Gastrocnemius medialis (tissue), 4 donors: Measurements from ENCODE around the gene ATRNL1. TPM values are rescaled to one million over a fixed set of nuclear protein-coding genes. Genes with fewer than 3 reads are reported as not detected.

Experiments
- ATAC-seq, 2 donors: fragments of 150-250 bp; one replicate each; pipeline ENCODE4 v1.9.1; 2016
- DNase-seq, 2 donors: peaks; one replicate each; pipeline ENCODE4 v3.0.0-alpha.2; 2019
- H3K27ac ChIP-seq, 4 donors: fragments of 200-600 bp; sonication (generic); 1 replicate in 1 of 4; 2 replicates in 3 of 4; pipeline ENCODE4 v1.5.1; 2016 to 2018; ENCODE audit warnings: mild to moderate bottlenecking in 2 of 4, moderate library complexity in 1 of 4
- H3K27me3 ChIP-seq, 3 donors: fragments of 200-600 bp; sonication (generic) in 2 of 3; 1 replicate in 1 of 3; 2 replicates in 2 of 3; pipeline versions ENCODE4 v1.5.1 to v1.6.0; 2016 to 2019; ENCODE audit warnings: mild to moderate bottlenecking in 1 of 3, moderate library complexity in 1 of 3
- H3K36me3 ChIP-seq, 2 donors: fragments of 200-600 bp; sonication (generic) in 1 of 2; one replicate each; pipeline ENCODE4 v1.5.1; 2017 to 2018
- H3K4me1 ChIP-seq, 2 donors: fragments of 200-600 bp; sonication (generic) in 1 of 2; one replicate each; pipeline ENCODE4 v1.5.1; 2016 to 2017; ENCODE audit warnings: mild to moderate bottlenecking in 2 of 2
- H3K4me3 ChIP-seq, 4 donors: fragments of 200-600 bp; sonication (generic) in 3 of 4; 1 replicate in 1 of 4; 2 replicates in 3 of 4; pipeline ENCODE4 v1.5.1; 2016 to 2019; ENCODE audit warnings: mild to moderate bottlenecking in 2 of 4
- H3K9me3 ChIP-seq, 3 donors: fragments of 200-600 bp; sonication (generic) in 2 of 3; 1 replicate in 1 of 3; 2 replicates in 2 of 3; pipeline ENCODE4 v1.5.1; 2016 to 2019
- POLR2A ChIP-seq, 2 donors: fragments of 450-650 bp; IDR thresholded peaks; one replicate each; pipeline ENCODE4 v1.6.1; 2017; ENCODE audit warnings: antibody characterized with exemption in 2 of 2, mild to moderate bottlenecking in 2 of 2, moderate library complexity in 2 of 2
- in situ Hi-C, 4 donors: fragments of 200-750 bp; cut with MboI; loops; one replicate each; pipeline versions ENCODE4 v1.15.0 to v1.8.0; 2017; ENCODE audit warnings: low sequenced_read_pairs in 4 of 4
- intact Hi-C: fragments of 100-400 bp; cut with DNase I; formaldehyde crosslinking; loops from one replicate; pipeline ENCODE4 v1.15.1; 2023; ENCODE audit warnings: low total_unique reads
- total RNA-seq, 4 donors: library from RNA; depleted of rRNA; stranded (reverse); fragments of >200 nt; gene quantifications; one replicate each; pipeline versions ENCODE4 v1.1.0 to v1.2.3, GENCODE V29; 2016
- TF ChIP-seq, protein P1 (sequence below), 5 experiments: fragments of 450-650 bp in 3 of 5; fragments of 200-600 bp in 2 of 5; sonication (generic) in 2 of 5; IDR thresholded peaks in 4 of 5; conservative IDR thresholded peaks in 1 of 5; 1 replicate in 4 of 5; 2 replicates in 1 of 5; pipeline ENCODE4 v1.5.1; 2016 to 2019; ENCODE audit warnings: antibody characterized with exemption in 5 of 5, mild to moderate bottlenecking in 3 of 5, moderate library complexity in 3 of 5

ATRNL1 gene
- total RNA-seq, 4 donors from 2014 or later, result 1.6 to 10.8 (median 3.8) TPM

DNA sequence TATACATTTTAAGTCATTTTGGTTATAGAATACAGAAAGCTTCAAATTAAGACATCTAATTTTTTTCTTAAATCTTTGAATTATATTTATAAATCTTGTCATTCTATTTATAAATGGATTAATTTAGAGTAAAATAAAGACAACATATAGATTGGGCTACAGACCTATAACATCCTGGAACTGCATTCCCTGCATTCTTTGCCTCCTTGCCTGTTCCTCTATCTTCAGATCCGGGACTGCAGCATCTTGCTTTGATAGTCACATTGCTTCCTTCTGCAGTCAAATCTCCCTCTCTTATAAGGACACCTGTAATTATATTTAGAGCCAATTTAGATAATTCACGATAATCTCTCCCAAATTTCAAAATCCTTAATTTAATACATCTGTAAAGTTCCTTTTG, 64.2 kb downstream of the ATRNL1 start:
- in situ Hi-C loops (loop anchor here in 1 of 4 donors (25.0 kb wide), 1 partner anchor 1230 kb away; no protein-coding TSS in a partner anchor), intact Hi-C loops (no loop called here)
- Histone ChIP-seq H3K27ac (no peak overlapping the region), H3K9me3 (no peaks in the 10 kb centered on the region), H3K27me3 (no peaks in the 10 kb centered on the region), H3K4me1 (no peaks in the 10 kb centered on the region), H3K36me3 (no peaks in the 10 kb centered on the region), H3K4me3 (no peak overlapping the region)
- TF ChIP-seq, protein P1, sequence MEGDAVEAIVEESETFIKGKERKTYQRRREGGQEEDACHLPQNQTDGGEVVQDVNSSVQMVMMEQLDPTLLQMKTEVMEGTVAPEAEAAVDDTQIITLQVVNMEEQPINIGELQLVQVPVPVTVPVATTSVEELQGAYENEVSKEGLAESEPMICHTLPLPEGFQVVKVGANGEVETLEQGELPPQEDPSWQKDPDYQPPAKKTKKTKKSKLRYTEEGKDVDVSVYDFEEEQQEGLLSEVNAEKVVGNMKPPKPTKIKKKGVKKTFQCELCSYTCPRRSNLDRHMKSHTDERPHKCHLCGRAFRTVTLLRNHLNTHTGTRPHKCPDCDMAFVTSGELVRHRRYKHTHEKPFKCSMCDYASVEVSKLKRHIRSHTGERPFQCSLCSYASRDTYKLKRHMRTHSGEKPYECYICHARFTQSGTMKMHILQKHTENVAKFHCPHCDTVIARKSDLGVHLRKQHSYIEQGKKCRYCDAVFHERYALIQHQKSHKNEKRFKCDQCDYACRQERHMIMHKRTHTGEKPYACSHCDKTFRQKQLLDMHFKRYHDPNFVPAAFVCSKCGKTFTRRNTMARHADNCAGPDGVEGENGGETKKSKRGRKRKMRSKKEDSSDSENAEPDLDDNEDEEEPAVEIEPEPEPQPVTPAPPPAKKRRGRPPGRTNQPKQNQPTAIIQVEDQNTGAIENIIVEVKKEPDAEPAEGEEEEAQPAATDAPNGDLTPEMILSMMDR (IDR thresholded peaks at IDR 0.05 in 4 of 5, conservative IDR thresholded peaks at IDR 0.05 in 1 of 5), result no peak
- TF ChIP-seq POLR2A (IDR thresholded peaks at IDR 0.05), result no peak
- no peak for DNase-seq
- ATAC-seq, result no peak

DNA sequence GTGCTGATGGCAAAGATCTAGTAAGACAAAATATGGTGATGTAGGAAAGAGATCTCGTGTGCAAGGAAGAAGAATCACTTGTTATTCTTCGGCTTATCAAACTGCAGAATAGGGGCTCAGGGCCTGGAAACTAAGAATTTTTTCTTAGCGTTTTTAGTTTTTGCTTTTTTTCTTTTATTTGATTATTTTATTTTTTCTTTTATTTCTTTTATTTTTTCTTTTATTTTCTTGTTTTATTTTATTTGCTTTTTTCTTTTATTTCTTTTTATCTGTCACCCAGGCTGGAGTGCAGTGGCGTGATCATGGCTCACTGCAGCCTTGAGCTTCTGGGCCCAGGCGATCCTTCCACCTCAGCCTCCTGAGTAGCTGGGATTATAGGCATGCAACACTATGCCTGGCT, 70.0 kb downstream of the ATRNL1 start:
- DNase-seq (no peak), ATAC-seq (no peak)
- H3K27ac ChIP-seq, result no peak overlapping the region
- no peak for TF ChIP-seq POLR2A (IDR thresholded peaks at IDR 0.05)
- TF ChIP-seq, protein P1 (IDR thresholded peaks at IDR 0.05 in 4 of 5, conservative IDR thresholded peaks at IDR 0.05 in 1 of 5), result no peak
- H3K27me3 ChIP-seq, result no peaks in the 10 kb centered on the region
- in situ Hi-C loops (loop anchor here in 1 of 4 donors (25.0 kb wide), 1 partner anchor 1224 kb away; no protein-coding TSS in a partner anchor), intact Hi-C loops (no loop called here)
- no peak overlapping the region for H3K4me3 ChIP-seq
- H3K36me3 ChIP-seq, result no peaks in the 10 kb centered on the region
- H3K4me1 ChIP-seq, result no peaks in the 10 kb centered on the region
- H3K9me3 ChIP-seq, result no peaks in the 10 kb centered on the region

DNA sequence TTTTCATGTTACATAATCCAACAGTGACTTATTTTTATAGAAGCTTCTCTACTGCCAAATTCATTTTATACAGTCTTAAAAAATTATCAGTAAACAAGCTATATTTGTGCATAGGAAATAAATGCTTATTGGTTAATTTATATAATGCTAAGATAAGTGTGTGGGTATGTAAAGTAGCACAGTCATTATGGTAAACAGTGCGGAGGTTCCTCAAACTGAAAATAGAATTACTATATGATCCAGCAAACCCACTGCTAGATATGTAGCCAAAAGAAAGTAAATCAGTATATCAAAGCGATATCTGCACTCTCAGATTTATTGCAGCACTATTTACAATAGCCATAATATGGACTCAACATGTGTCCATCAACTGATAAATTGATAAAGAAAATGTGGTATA, 71.1 kb downstream of the ATRNL1 start:
- H3K27ac ChIP-seq, result no peak overlapping the region
- in situ Hi-C loops, result loop anchor here in 1 of 4 donors (25.0 kb wide), 1 partner anchor 1223 kb away; no protein-coding TSS in a partner anchor
- no peak for ATAC-seq

DNA sequence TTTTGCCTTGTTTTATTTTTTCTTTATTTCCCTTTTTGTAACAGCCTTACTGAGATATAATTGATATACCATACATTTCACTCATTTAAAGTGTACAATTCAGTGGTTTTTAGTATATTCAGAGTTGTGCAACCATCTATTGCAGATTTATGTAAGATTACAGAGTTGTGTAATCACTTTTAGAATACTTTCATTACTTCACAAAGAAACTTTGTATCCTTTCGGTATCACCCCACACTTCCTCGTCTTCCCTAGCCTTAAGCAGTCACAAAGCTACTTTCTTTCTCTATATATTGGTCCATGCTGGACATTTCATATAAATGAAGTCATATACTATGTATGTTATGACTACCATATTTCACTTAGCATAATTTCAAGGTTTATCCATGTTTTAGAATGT, 74.6 kb downstream of the ATRNL1 start:
- Histone ChIP-seq H3K4me1 (no peaks in the 10 kb centered on the region), H3K36me3 (no peaks in the 10 kb centered on the region), H3K9me3 (no peaks in the 10 kb centered on the region), H3K27ac (no peak overlapping the region), H3K4me3 (no peak overlapping the region), H3K27me3 (no peaks in the 10 kb centered on the region)
- ATAC-seq (no peak), DNase-seq (no peak)
- in situ Hi-C loops (loop anchor here in 1 of 4 donors (25.0 kb wide), 1 partner anchor 1220 kb away; no protein-coding TSS in a partner anchor), intact Hi-C loops (no loop called here)
- TF ChIP-seq POLR2A (IDR thresholded peaks at IDR 0.05), result no peak
- TF ChIP-seq, protein P1 (IDR thresholded peaks at IDR 0.05 in 4 of 5, conservative IDR thresholded peaks at IDR 0.05 in 1 of 5), result no peak

More for the DNA sequence above, 71.1 kb downstream of the ATRNL1 start:
- no peaks in the 10 kb centered on the region for H3K4me1 ChIP-seq
- no peaks in the 10 kb centered on the region for H3K36me3 ChIP-seq
- intact Hi-C loops, result no loop called here
- H3K4me3 ChIP-seq, result no peak overlapping the region
- H3K27me3 ChIP-seq, result no peaks in the 10 kb centered on the region
- H3K9me3 ChIP-seq, result no peaks in the 10 kb centered on the region
- no peak for TF ChIP-seq POLR2A (IDR thresholded peaks at IDR 0.05)
- TF ChIP-seq, protein P1 (IDR thresholded peaks at IDR 0.05 in 4 of 5, conservative IDR thresholded peaks at IDR 0.05 in 1 of 5), result no peak
- no peak for DNase-seq
